AG04450 (cell line): ENCODE measurements around the gene ZNF761. TPM values are rescaled to one million over a fixed set of nuclear protein-coding genes. Genes with fewer than 3 reads are reported as not detected.

ENCODE experiments used
- CTCF ChIA-PET: fragments of 300-600, 350-600 bp; formaldehyde crosslinking; extraction: SDS; loops from one replicate; lab custom pipeline; 2022; ENCODE audit warnings: antibody characterized with exemption, inconsistent platforms; lab: Charles Lee
- POLR2A ChIA-PET: fragments of 350-600 bp; formaldehyde crosslinking; extraction: SDS; loops from one replicate; lab custom pipeline; 2021; ENCODE audit warnings: antibody characterized with exemption, inconsistent platforms; lab: Yijun Ruan, JAX
- DNase-seq: peaks from one replicate; pipeline ENCODE4 v3.0.0-alpha.2; 2011; ENCODE audit warnings: low read depth, low spot score
- H3K27ac ChIP-seq: one replicate; pipeline ENCODE4 v1.5.1; 2012; ENCODE audit warnings: low read depth, low read length, control low read depth
- H3K27me3 ChIP-seq: one replicate; pipeline ENCODE4 v1.6.0; 2012; ENCODE audit warnings: low read length; ENCODE audit not compliant: control insufficient read depth, insufficient read depth
- H3K4me3 ChIP-seq: 2 replicates; pipeline ENCODE4 v1.5.1; 2011; ENCODE audit warnings: mild to moderate bottlenecking, low read depth, low read length, control low read depth
- H3K9me3 ChIP-seq: 2 replicates; pipeline ENCODE4 v1.5.1; 2012; ENCODE audit warnings: low read length; ENCODE audit not compliant: control insufficient read depth, insufficient read depth
- polyA minus RNA-seq: library from RNA; depleted of rRNA, polyadenylated mRNA; stranded (reverse); fragments of >200 nt; gene quantifications from 2 replicates; pipeline ENCODE4 v1.2.3, GENCODE V29; 2011; rRNA and poly(A)+ RNA removed
- polyA plus RNA-seq: library from polyadenylated mRNA; depleted of rRNA; stranded (reverse); fragments of >200 nt; gene quantifications from 2 replicates; pipeline ENCODE4 v1.2.3, GENCODE V29; 2011; rRNA removed
- TF ChIP-seq, protein P1 (sequence below): IDR thresholded peaks from 2 replicates; pipeline ENCODE4 v1.5.1; 2011; ENCODE audit warnings: low read depth, low read length, control low read depth, inconsistent platforms

Gene ZNF761
- polyA plus RNA-seq (9.1 and 12.5 TPM in 2 replicates), polyA minus RNA-seq (7.5 and 13.2 TPM in 2 replicates)

DNA sequence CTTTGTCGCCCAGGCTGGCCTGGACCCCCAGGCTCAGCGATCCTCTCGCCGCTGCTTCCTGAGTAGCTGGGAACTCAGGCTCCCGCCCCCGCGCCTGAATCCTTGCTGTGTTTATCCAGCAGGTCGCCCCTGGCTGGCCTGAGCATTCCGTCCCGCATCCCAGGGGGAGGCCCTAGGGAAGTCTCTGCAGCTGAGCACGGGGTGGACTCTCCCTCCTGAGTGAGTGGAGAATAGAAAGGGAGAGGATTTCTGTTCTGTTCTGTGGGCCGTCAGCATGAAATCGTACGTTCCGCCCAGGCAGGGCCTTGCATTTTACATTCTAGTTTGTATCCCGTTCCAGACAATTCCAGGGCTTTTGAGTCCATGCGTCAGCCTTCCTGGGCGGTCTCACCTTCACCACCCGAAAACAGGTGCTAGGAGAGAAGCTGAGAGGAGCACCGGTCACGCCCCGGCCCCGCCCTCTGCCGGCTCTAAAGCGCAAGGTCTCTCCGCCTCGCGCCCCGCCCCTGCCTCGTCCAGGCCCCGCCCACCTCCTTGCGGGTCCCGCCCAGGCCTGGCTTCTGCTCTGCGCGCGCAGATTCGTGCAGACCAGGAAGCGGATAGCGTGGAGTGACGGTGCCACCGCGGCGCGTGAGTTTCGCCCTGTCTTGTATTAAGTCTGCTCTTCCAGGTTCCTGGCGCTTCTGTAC, at the start of gene ZNF761:
Gene ZNF761 (plus strand): TSS at position 586 of the 689 bp plus-strand sequence. CDS start 15,285 bp downstream, outside the sequence.
- peak; percentile 69 for DNase-seq
- no peaks in the 10 kb centered on the region for H3K27me3 ChIP-seq
- H3K27ac ChIP-seq, result peak within 1 kb of the TSS; percentile 61
- no peaks in the 10 kb centered on the region for H3K9me3 ChIP-seq
- ChIA-PET CTCF (interaction anchor here (0.7 kb wide), 1 partner anchor 65 kb away, joined by 3 read pairs; no protein-coding TSS in a partner anchor), POLR2A (no interaction called here)
- TF ChIP-seq, protein P1, sequence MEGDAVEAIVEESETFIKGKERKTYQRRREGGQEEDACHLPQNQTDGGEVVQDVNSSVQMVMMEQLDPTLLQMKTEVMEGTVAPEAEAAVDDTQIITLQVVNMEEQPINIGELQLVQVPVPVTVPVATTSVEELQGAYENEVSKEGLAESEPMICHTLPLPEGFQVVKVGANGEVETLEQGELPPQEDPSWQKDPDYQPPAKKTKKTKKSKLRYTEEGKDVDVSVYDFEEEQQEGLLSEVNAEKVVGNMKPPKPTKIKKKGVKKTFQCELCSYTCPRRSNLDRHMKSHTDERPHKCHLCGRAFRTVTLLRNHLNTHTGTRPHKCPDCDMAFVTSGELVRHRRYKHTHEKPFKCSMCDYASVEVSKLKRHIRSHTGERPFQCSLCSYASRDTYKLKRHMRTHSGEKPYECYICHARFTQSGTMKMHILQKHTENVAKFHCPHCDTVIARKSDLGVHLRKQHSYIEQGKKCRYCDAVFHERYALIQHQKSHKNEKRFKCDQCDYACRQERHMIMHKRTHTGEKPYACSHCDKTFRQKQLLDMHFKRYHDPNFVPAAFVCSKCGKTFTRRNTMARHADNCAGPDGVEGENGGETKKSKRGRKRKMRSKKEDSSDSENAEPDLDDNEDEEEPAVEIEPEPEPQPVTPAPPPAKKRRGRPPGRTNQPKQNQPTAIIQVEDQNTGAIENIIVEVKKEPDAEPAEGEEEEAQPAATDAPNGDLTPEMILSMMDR, result peak; percentile 50
- peak within 1 kb of the TSS; percentile 91 for H3K4me3 ChIP-seq

DNA sequence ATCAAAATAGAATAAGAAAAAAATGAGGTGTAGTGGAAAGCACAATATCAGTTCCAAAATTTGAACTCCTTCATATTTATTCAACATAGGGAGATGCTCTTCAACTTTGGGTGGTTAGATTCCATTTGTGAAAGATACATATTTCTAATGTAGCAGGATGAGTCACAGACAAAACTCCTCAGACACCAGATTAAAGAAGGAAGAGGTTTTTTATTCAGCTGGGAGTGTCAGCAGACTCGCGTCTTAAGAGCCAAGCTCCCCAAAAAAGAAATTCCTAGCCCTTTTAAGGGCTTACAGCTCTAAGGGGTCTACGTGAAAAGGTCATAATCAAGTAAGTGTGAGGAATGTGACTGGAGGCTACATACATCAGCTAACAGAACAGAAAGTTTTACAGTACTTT, 43.6 kb upstream of the ZNF761 start:
- DNase-seq, result no peak
- ChIA-PET POLR2A (no interaction called here), CTCF (no interaction called here)
- Histone ChIP-seq H3K27me3 (no peaks in the 10 kb centered on the region), H3K27ac (no peak overlapping the region), H3K4me3 (no peak overlapping the region), H3K9me3 (peaks cover 30% of the 10 kb centered on the region)
- TF ChIP-seq, protein P1, result no peak

DNA sequence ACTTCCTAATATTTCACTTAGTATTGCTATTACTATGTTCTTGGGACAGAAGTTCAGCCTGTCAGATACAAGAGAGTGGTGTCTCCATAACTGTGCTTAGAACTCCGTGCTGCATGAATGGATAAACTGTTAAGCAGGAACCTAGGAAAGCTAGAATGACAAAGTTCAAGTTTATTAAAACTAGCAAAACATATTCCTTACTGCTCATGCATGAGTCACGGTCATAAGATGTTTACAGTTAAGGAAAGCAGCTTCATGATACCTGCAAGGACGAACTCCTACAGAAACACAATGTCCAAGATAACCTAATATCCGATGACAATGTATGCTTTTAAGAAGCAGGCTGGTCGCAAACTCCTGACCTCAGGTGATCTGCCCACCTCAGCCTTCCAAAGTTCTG, 42.9 kb upstream of the ZNF761 start:
- no peak for DNase-seq
- no peak overlapping the region for H3K27ac ChIP-seq

GRCh38 chr19:53389571-53389970, 42.2 kb upstream of the ZNF761 start:
- ChIA-PET POLR2A (no interaction called here), CTCF (no interaction called here)
- DNase-seq, result no peak
- Histone ChIP-seq H3K27ac (no peak overlapping the region), H3K27me3 (no peaks in the 10 kb centered on the region), H3K4me3 (no peak overlapping the region), H3K9me3 (peaks cover 28% of the 10 kb centered on the region)
- TF ChIP-seq, protein P1, result no peak

More for the DNA sequence above, 42.9 kb upstream of the ZNF761 start:
- Histone ChIP-seq H3K27me3 (no peaks in the 10 kb centered on the region), H3K9me3 (peaks cover 30% of the 10 kb centered on the region), H3K4me3 (no peak overlapping the region)
- TF ChIP-seq, protein P1, result no peak
- ChIA-PET POLR2A (no interaction called here), CTCF (no interaction called here)

GRCh38 chr19:53389978-53390377, 41.8 kb upstream of the ZNF761 start:
- TF ChIP-seq, protein P1, result no peak
- ChIA-PET CTCF (no interaction called here), POLR2A (no interaction called here)
- H3K27ac ChIP-seq, result no peak overlapping the region
- H3K27me3 ChIP-seq, result no peaks in the 10 kb centered on the region
- H3K9me3 ChIP-seq, result peaks cover 28% of the 10 kb centered on the region
- DNase-seq, result no peak
- H3K4me3 ChIP-seq, result no peak overlapping the region
